DND-41 (cell line): ENCODE data around the gene GAA.

ENCODE experiments used
- ATAC-seq: fragments of 200-7000 bp; cut with Tn5 transposase; 3 replicates; pipeline ENCODE4 v1.9.1; 2021; ENCODE audit warnings: low read depth; ENCODE audit not compliant: insufficient read depth
- DNase-seq: peaks from one replicate; pipeline ENCODE4 v3.0.0-alpha.2; 2020
- H2AFZ ChIP-seq: 2 replicates; pipeline ENCODE4 v1.6.0; 2012; ENCODE audit warnings: low read depth, low read length
- H3K27ac ChIP-seq: 2 replicates; pipeline ENCODE4 v1.5.1; 2012; ENCODE audit warnings: low read length, inconsistent platforms
- H3K27me3 ChIP-seq: fragments of 200-600 bp; sonication (generic); 2 replicates; pipeline ENCODE4 v1.6.0; 2012; ENCODE audit warnings: low read length, mild to moderate bottlenecking, inconsistent platforms; ENCODE audit not compliant: insufficient read depth, poor library complexity
- H3K36me3 ChIP-seq: 2 replicates; pipeline ENCODE4 v1.5.1; 2012; ENCODE audit warnings: low read length, inconsistent platforms; ENCODE audit not compliant: insufficient read depth
- H3K4me1 ChIP-seq: 2 replicates; pipeline ENCODE4 v1.5.1; 2012; ENCODE audit warnings: mild to moderate bottlenecking, low read length; ENCODE audit not compliant: insufficient read depth
- H3K4me2 ChIP-seq: 2 replicates; pipeline ENCODE4 v1.6.0; 2012; ENCODE audit warnings: mild to moderate bottlenecking, moderate library complexity, low read length, inconsistent platforms; ENCODE audit not compliant: insufficient read depth
- H3K4me3 ChIP-seq, 2 experiments: fragments of 200-600 bp in 1 of 2; shearing (Covaris generic) in 1 of 2; 2 replicates each; pipeline ENCODE4 v1.5.1; 2012 to 2016; ENCODE audit warnings: inconsistent platforms in 2 of 2, low read length in 2 of 2, mild to moderate bottlenecking in 2 of 2, low read depth in 1 of 2, moderate library complexity in 1 of 2
- H3K79me2 ChIP-seq: 2 replicates; pipeline ENCODE4 v1.6.0; 2012; ENCODE audit warnings: low read length, inconsistent platforms; ENCODE audit not compliant: insufficient read depth
- H3K9ac ChIP-seq: 2 replicates; pipeline ENCODE4 v1.6.0; 2012; ENCODE audit warnings: low read depth, mild to moderate bottlenecking, inconsistent platforms, low read length, moderate library complexity
- H3K9me3 ChIP-seq: 2 replicates; pipeline ENCODE4 v1.5.1; 2012; ENCODE audit warnings: low read length, moderate library complexity, mild to moderate bottlenecking, inconsistent platforms; ENCODE audit not compliant: insufficient read depth, severe bottlenecking
- H4K20me1 ChIP-seq: 2 replicates; pipeline ENCODE4 v1.6.0; 2012; ENCODE audit warnings: low read length; ENCODE audit not compliant: insufficient read depth
- CTCF ChIP-seq: IDR thresholded peaks from 2 replicates; pipeline ENCODE4 v1.5.1; 2012; ENCODE audit warnings: borderline replicate concordance, low read length, moderate library complexity, mild to moderate bottlenecking; ENCODE audit not compliant: poor library complexity, severe bottlenecking; ENCODE audit errors: extremely low read depth
- EZH2 ChIP-seq: IDR thresholded peaks from 3 replicates; pipeline ENCODE4 v1.6.1; 2012; ENCODE audit warnings: borderline replicate concordance, low read depth, mild to moderate bottlenecking, moderate library complexity, low read length, inconsistent platforms; ENCODE audit not compliant: severe bottlenecking

The GAA gene

GRCh38 chr17:80061421-80061820, 40.0 kb upstream of the GAA start:
- no peaks in the 10 kb centered on the region for H3K79me2 ChIP-seq
- H3K9ac ChIP-seq: no peak overlapping the region
- H4K20me1 ChIP-seq: no peaks in the 10 kb centered on the region
- TF ChIP-seq CTCF (no peak), EZH2 (no peak)
- H3K4me3 ChIP-seq: no peak overlapping the region
- H3K4me2 ChIP-seq: no peak overlapping the region
- DNase-seq (no peak), ATAC-seq (no peak)
- no peak overlapping the region for H2AFZ ChIP-seq
- no peaks in the 10 kb centered on the region for H3K27me3 ChIP-seq
- H3K9me3 ChIP-seq: no peaks in the 10 kb centered on the region
- H3K27ac ChIP-seq: no peak overlapping the region
- no peaks in the 10 kb centered on the region for H3K36me3 ChIP-seq
- H3K4me1 ChIP-seq: no peaks in the 10 kb centered on the region

- Histone ChIP-seq H3K4me3 (no peak overlapping the region), H3K79me2 (no peaks in the 10 kb centered on the region), H3K36me3 (no peaks in the 10 kb centered on the region), H3K9me3 (no peaks in the 10 kb centered on the region), H2AFZ (no peak overlapping the region), H3K9ac (no peak overlapping the region), H3K4me2 (no peak overlapping the region), H3K4me1 (no peaks in the 10 kb centered on the region), H4K20me1 (no peaks in the 10 kb centered on the region), H3K27ac (no peak overlapping the region), H3K27me3 (no peaks in the 10 kb centered on the region)
- TF ChIP-seq CTCF (no peak), EZH2 (no peak)
- ATAC-seq: no peak
- DNase-seq: no peak
These were observed 37.4 kb upstream of the GAA start for GRCh38 chr17:80063830-80064585.

- H3K27me3 ChIP-seq: no peaks in the 10 kb centered on the region
- no peak for TF ChIP-seq CTCF
- TF ChIP-seq EZH2: no peak
- H3K79me2 ChIP-seq: no peaks in the 10 kb centered on the region
- no peak overlapping the region for H3K4me2 ChIP-seq
- ATAC-seq (no peak), DNase-seq (no peak)
- H3K9ac ChIP-seq: no peak overlapping the region
- H2AFZ ChIP-seq: no peak overlapping the region
- H3K9me3 ChIP-seq: no peaks in the 10 kb centered on the region
- H3K36me3 ChIP-seq: no peaks in the 10 kb centered on the region
- no peak overlapping the region for H3K27ac ChIP-seq
- H3K4me1 ChIP-seq: no peaks in the 10 kb centered on the region
- no peaks in the 10 kb centered on the region for H4K20me1 ChIP-seq
- H3K4me3 ChIP-seq: no peak overlapping the region
These were observed 36.7 kb upstream of the GAA start for GRCh38 chr17:80064696-80065095.
